HepG2 (cell line): ENCODE results near the gene ZDHHC16. TPM values are rescaled to one million over a fixed set of nuclear protein-coding genes. Genes with fewer than 3 reads are reported as not detected.

Experiments used
- JARID2 ChIP-seq: sonication (generic); formaldehyde crosslinking; IDR thresholded peaks from 2 replicates; pipeline ENCODE4 v1.8.1; 2023; ENCODE audit warnings: missing genetic modification reagents, inconsistent platforms; ENCODE audit not compliant: insufficient replicate concordance
- MED13 ChIP-seq: sonication (generic); formaldehyde crosslinking; IDR thresholded peaks from 2 replicates; pipeline ENCODE4 v1.5.0; 2020; ENCODE audit warnings: missing genetic modification reagents
- POGZ ChIP-seq: sonication (generic); formaldehyde crosslinking; IDR thresholded peaks from 2 replicates; pipeline ENCODE4 v1.4.0; 2020; ENCODE audit warnings: mild to moderate bottlenecking, missing genetic modification reagents
- SNAPC2 ChIP-seq: sonication (generic); formaldehyde crosslinking; IDR thresholded peaks from 2 replicates; pipeline ENCODE4 v1.8.1; 2022; ENCODE audit warnings: mild to moderate bottlenecking, missing genetic modification reagents
- TBX3 ChIP-seq: fragments of 450-650 bp; IDR thresholded peaks from 2 replicates; pipeline ENCODE4 v1.6.1; 2017; ENCODE audit warnings: antibody characterized with exemption, mild to moderate bottlenecking, inconsistent platforms, borderline replicate concordance
- ZFY ChIP-seq: sonication (generic); formaldehyde crosslinking; IDR thresholded peaks from 2 replicates; pipeline ENCODE4 v1.4.0; 2020; ENCODE audit warnings: missing genetic modification reagents
- polyA plus RNA-seq, 8 experiments: library from polyadenylated mRNA; depleted of rRNA in 3 of 8; stranded (reverse) in 7 of 8; unstranded in 1 of 8; fragments of >200 nt; fragmentation: Illumina TruSeq in 4 of 8; extraction: Trizol in 4 of 8; gene quantifications; 2 replicates each; pipeline versions ENCODE4 v1.2.1 to v1.2.3, GENCODE V29; 2011 to 2016; ENCODE audit warnings: low read depth in 4 of 8, missing spikeins in 1 of 8, mixed read lengths in 1 of 8; ENCODE audit not compliant: insufficient read depth in 1 of 8
- total RNA-seq, 5 experiments: library from RNA; depleted of rRNA; stranded (reverse); fragments of >200 nt; fragmentation: Illumina TruSeq; extraction: Trizol; gene quantifications; 2 replicates each; pipeline ENCODE4 v1.2.3, GENCODE V29; 2016; ENCODE audit warnings: low read depth in 1 of 5
- TF ChIP-seq, protein P1 (sequence below): sonication (generic); formaldehyde crosslinking; IDR thresholded peaks from 2 replicates; pipeline ENCODE4 v1.4.0; 2020; ENCODE audit warnings: mild to moderate bottlenecking, missing genetic modification reagents
- TF ChIP-seq, protein P2 (sequence below): IDR thresholded peaks from 2 replicates; pipeline ENCODE4 v1.6.1; 2016; ENCODE audit warnings: missing compliant biosample characterization, missing genetic modification reagents, borderline replicate concordance
- TF ChIP-seq, protein P3 (sequence below): sonication (generic); formaldehyde crosslinking; IDR thresholded peaks from 2 replicates; pipeline ENCODE4 v1.8.0; 2022; ENCODE audit warnings: missing genetic modification reagents, mild to moderate bottlenecking, borderline replicate concordance
- TF ChIP-seq, protein P4 (sequence below): sonication (generic); formaldehyde crosslinking; IDR thresholded peaks from 2 replicates; pipeline ENCODE4 v1.4.0; 2020; ENCODE audit warnings: mild to moderate bottlenecking, missing genetic modification reagents
- TF ChIP-seq, protein P5 (sequence below): sonication (generic); formaldehyde crosslinking; IDR thresholded peaks from 2 replicates; pipeline ENCODE4 v1.8.0; 2022; ENCODE audit warnings: missing genetic modification reagents, mild to moderate bottlenecking, inconsistent platforms, borderline replicate concordance
- TF ChIP-seq, protein P6 (sequence below): sonication (generic); formaldehyde crosslinking; IDR thresholded peaks from 2 replicates; pipeline ENCODE4 v1.9.0; 2021; ENCODE audit warnings: missing genetic modification reagents, borderline replicate concordance

Gene ZDHHC16
- total and polyA plus RNA-seq, 2 of the 13 experiments (the other 11 are each of a cell fraction or from before 2014, with no cell fraction given): 40.8 to 41.8 TPM

DNA sequence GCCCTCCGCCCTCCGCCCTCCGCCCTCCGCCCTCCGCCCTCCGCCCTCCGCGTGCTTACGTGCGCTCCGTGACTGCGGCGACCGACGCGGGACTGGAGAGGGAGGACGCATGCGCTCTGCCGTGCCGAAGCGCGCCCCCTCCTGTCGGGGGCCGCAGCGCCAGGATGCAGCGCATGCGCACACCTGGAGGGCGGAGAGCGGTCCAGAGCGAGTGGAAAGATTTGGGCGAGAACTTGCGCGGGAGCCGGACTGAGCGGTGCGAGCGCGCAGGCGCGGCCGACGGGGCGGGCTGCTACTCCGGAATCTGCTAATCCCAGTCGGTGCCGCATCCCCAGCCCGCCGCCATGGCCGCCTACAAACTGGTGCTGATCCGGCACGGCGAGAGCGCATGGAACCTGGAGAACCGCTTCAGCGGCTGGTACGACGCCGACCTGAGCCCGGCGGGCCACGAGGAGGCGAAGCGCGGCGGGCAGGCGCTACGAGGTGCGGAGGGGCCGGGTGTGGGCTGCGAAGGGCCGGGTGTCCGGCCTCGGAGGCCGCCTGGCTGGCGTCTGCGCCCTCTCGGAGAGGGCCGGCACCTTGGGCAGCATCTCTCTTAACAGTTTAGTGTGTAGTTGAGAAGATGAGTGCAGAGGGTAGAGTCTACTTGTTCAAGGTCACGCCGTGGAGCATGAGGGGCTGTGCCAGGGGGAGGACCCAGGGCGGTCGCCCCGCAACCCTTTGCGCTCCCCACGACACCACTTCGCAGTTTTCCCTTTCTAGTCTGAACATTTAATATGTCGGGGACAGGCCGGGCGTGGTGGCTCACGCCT lies 19.8 kb upstream of the ZDHHC16 start, which contains the start of gene PGAM1 (continued):
- TF ChIP-seq, protein P1, sequence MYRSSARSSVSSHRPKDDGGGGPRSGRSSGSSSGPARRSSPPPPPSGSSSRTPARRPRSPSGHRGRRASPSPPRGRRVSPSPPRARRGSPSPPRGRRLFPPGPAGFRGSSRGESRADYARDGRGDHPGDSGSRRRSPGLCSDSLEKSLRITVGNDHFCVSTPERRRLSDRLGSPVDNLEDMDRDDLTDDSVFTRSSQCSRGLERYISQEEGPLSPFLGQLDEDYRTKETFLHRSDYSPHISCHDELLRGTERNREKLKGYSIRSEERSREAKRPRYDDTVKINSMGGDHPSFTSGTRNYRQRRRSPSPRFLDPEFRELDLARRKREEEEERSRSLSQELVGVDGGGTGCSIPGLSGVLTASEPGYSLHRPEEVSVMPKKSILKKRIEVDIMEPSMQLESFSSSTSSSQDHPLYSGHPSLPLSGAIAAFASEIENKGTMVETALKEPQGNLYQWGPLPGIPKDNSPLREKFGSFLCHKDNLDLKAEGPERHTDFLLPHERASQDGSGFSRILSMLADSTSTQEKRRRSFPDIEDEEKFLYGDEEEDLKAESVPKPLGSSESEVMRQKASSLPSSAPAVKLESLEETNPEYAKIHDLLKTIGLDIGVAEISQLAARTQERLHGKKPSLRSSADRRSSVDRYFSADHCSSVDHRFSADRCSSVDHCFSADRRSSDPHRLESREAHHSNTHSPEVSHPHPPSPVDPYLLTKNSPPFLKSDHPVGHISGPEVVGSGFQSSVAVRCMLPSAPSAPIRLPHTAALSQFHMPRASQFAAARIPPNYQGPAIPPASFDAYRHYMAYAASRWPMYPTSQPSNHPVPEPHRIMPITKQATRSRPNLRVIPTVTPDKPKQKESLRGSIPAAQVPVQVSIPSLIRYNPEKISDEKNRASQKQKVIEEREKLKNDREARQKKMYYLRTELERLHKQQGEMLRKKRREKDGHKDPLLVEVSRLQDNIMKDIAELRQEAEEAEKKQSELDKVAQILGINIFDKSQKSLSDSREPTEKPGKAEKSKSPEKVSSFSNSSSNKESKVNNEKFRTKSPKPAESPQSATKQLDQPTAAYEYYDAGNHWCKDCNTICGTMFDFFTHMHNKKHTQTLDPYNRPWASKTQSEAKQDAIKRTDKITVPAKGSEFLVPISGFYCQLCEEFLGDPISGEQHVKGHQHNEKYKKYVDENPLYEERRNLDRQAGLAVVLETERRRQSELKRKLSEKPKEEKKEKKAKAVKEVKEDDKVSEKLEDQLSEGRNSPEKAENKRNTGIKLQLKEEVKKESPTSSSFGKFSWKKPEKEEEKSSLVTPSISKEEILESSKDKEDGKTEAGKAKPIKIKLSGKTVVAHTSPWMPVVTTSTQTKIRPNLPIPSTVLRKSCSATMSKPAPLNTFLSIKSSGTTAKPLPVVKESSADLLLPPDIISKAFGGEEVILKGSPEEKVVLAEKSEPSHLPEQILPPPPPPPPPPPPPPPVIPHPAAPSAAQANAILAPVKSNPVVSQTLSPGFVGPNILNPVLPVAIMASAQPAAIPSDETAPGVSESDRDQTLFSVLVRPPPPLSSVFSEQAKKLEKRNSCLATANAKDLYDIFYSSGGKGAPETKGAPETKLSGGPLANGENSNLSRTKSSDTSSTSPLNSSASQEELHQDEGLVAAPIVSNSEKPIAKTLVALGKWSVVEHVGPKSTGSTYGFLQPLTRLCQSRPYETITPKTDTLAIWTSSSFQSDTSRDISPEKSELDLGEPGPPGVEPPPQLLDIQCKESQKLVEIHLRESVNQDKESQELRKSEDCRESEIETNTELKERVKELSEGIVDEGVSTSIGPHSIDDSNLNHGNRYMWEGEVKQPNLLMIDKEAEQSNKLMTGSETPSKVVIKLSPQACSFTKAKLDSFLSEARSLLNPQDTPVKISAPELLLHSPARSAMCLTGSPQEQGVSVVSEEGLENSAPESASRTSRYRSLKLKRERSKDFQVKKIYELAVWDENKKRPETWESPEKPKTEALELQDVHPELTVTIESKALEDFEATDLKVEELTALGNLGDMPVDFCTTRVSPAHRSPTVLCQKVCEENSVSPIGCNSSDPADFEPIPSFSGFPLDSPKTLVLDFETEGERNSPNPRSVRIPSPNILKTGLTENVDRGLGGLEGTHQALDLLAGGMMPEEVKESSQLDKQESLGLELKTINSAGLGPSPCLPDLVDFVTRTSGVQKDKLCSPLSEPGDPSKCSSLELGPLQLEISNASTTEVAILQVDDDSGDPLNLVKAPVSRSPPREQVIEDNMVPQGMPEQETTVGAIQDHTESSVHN (CRISPR knock-in tag): no peak
- TF ChIP-seq, protein P2, sequence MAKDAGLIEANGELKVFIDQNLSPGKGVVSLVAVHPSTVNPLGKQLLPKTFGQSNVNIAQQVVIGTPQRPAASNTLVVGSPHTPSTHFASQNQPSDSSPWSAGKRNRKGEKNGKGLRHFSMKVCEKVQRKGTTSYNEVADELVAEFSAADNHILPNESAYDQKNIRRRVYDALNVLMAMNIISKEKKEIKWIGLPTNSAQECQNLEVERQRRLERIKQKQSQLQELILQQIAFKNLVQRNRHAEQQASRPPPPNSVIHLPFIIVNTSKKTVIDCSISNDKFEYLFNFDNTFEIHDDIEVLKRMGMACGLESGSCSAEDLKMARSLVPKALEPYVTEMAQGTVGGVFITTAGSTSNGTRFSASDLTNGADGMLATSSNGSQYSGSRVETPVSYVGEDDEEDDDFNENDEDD (CRISPR knock-in tag): peak; percentile 79; the same call in 1 of the 2 replicates
- TF ChIP-seq, protein P3, sequence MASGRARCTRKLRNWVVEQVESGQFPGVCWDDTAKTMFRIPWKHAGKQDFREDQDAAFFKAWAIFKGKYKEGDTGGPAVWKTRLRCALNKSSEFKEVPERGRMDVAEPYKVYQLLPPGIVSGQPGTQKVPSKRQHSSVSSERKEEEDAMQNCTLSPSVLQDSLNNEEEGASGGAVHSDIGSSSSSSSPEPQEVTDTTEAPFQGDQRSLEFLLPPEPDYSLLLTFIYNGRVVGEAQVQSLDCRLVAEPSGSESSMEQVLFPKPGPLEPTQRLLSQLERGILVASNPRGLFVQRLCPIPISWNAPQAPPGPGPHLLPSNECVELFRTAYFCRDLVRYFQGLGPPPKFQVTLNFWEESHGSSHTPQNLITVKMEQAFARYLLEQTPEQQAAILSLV: peak; percentile 56; the same call in 1 of the 2 replicates
- TF ChIP-seq, protein P4, sequence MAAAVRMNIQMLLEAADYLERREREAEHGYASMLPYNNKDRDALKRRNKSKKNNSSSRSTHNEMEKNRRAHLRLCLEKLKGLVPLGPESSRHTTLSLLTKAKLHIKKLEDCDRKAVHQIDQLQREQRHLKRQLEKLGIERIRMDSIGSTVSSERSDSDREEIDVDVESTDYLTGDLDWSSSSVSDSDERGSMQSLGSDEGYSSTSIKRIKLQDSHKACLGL (CRISPR knock-in tag): no peak
- TF ChIP-seq, protein P5, sequence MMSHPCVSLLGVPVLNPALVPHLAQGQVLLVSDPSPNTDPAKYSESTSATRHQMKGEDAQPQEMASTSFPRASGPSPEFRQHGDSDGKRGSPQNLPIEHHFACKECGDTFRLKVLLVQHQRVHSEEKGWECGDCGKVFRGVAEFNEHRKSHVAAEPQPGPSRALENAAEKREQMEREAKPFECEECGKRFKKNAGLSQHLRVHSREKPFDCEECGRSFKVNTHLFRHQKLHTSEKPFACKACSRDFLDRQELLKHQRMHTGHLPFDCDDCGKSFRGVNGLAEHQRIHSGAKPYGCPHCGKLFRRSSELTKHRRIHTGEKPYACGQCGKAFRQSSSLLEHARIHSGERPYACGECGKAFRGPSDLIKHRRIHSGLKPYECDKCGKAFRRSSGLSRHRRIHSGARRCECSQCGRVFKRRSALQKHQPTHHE (CRISPR knock-in tag): no peak; the same call in 1 of the 2 replicates
- TF ChIP-seq TBX3 (no peak), ZFY (CRISPR knock-in tag) (peak; percentile 75), SNAPC2 (CRISPR knock-in tag) (no peak), JARID2 (CRISPR knock-in tag) (no peak), POGZ (CRISPR knock-in tag) (no peak; the same call in 1 of the 2 replicates), MED13 (CRISPR knock-in tag) (no peak)
- TF ChIP-seq, protein P6, sequence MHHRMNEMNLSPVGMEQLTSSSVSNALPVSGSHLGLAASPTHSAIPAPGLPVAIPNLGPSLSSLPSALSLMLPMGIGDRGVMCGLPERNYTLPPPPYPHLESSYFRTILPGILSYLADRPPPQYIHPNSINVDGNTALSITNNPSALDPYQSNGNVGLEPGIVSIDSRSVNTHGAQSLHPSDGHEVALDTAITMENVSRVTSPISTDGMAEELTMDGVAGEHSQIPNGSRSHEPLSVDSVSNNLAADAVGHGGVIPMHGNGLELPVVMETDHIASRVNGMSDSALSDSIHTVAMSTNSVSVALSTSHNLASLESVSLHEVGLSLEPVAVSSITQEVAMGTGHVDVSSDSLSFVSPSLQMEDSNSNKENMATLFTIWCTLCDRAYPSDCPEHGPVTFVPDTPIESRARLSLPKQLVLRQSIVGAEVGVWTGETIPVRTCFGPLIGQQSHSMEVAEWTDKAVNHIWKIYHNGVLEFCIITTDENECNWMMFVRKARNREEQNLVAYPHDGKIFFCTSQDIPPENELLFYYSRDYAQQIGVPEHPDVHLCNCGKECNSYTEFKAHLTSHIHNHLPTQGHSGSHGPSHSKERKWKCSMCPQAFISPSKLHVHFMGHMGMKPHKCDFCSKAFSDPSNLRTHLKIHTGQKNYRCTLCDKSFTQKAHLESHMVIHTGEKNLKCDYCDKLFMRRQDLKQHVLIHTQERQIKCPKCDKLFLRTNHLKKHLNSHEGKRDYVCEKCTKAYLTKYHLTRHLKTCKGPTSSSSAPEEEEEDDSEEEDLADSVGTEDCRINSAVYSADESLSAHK (CRISPR knock-in tag): no peak
